HG03378 (cell line): ENCODE data around the gene QSOX2.

ENCODE experiments used
- ATAC-seq: cut with Tn5 transposase; IDR thresholded peaks from one replicate; pipeline ENCODE4 v1.9.1; 2021; ENCODE audit warnings: mild to moderate bottlenecking, moderate library complexity; ENCODE audit not compliant: unreplicated experiment

QSOX2 gene

DNA sequence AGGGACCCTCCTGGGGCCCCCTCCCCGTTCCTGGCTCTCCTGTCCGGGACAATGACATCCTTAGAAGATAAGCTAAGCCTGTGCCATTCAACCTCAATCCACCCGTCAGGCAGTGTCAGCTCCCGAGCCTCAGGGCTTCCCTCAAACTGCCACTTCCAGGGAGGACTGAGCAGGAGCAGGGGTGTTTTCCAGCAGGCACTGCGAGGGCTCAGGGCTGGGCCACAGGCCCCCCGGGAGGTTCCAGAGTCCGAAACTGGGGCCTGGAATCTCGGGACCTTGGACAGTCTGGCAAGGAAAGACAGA lies 66.9 kb downstream of the QSOX2 start:
- ATAC-seq: no peak

DNA sequence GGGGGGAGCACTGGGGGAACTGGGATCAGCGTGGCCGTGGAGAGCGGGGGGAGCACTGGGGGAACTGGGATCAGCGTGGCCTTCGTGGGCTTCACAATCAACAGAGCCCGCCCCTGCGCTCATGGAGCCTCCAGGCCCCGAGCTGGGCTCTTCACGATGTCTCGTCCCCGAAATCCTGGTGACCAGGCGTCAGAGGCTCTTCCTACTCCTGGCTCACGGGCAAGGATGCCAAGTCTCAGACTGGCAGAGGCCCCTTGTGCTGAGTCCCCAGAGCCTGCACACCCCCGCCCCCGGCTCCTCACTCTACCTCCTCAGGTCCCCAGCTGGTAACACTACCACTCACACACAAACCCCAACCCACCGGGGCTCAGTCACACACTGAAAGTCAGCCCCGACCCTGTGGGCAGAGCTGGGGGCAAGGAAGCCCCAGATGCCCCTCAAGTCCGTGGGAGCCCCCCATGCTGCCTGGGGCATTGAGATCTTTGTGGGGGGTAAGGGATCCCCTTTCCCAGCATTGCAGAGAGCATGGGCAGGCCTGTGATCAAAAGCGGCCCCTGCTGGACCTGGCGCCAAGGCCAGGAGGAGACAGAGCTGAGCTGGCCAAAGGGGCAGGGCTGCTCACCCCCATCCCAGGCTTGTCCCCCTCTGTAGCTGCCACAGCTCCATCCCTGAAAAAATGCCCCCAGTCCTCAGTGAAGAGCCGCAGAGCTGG lies 67.4 kb downstream of the QSOX2 start:
- ATAC-seq: no peak

DNA sequence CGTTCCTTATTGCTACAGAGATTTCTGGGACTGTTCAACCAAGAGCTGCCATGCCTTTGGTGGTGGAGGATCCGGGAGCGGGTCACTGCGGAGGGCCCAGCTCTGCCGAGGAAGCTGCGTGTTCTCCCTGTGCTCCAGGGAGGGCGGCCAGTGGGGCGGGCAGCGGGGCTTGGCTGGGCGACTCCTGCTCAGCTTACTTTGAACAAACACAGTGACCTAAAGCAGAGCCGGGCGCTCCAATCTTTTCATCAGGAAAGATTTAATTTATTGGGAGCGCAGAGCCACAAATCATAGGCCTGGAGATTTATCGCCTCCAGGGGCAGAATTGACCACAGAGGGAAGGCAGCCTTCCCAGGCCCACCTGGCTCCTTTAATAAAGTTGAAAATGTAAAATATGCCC lies 68.4 kb downstream of the QSOX2 start:
- no peak for ATAC-seq

DNA sequence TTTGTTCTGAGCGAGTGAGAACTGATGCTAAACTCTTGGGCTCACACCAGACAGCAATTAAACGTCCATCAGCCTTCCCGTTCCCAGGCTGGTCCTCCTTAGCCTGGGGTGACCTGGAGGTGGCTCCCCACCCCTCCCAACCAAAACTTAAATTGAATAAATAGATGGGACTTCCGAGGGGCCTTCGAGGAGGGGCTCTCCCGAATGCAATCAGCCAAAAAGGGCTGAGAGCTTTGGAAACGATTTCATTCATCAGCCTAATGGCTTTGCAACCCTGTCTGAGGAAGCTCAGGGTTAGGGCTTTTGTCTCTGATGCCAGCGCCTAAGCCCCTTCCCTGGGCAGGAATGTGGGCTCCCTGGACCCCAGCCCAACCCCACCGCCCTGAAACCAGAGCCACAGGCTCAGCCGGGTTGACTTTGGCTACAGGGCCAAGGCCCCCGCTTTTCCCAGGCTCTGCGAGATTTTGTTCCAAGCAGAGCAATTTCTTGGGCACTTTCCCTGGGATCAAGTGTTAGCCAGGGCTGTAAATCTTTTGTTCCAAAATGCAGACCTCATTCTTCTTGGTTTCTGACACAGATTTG lies 69.9 kb downstream of the QSOX2 start:
- ATAC-seq: no peak

DNA sequence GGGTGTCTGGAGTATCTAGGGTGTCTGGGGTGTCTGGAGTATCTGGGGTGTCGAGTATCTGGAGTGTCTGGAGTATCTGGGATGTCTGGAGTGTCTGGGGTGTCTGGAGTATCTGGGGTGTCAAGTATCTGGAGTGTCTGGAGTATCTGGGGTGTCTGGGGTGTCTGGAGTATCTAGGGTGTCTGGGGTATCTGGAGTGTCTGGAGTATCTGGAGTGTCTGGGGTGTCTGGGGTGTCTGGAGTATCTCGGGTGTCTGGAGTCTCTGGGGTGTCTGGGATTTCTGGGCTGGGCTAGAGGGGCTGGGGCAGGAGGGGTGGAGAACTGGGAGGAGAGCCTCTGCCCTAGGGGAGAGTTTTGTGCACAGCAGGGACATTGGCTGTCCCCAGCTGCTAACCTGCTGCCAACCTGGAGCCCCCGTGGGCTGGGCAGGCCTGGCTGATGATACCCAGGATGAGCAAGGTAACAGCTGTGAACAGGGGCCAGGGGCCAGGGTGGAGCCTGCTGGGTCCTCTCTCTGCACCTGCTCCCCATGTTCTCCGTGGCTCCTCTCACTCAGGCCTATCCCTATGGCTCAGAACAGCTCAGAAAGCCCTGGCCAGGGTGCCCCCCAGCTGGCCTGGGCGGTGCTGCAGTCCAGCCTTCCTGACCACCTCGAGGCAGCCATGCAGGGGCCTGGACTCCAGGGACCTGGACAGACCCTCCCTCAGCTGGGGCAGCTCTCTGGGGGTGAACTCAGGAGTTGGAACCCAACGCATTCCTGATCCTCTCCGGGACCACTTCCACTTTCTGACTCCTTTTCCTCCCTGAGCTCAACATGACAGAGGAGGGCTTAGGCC lies 70.6 kb downstream of the QSOX2 start:
- no peak for ATAC-seq

DNA sequence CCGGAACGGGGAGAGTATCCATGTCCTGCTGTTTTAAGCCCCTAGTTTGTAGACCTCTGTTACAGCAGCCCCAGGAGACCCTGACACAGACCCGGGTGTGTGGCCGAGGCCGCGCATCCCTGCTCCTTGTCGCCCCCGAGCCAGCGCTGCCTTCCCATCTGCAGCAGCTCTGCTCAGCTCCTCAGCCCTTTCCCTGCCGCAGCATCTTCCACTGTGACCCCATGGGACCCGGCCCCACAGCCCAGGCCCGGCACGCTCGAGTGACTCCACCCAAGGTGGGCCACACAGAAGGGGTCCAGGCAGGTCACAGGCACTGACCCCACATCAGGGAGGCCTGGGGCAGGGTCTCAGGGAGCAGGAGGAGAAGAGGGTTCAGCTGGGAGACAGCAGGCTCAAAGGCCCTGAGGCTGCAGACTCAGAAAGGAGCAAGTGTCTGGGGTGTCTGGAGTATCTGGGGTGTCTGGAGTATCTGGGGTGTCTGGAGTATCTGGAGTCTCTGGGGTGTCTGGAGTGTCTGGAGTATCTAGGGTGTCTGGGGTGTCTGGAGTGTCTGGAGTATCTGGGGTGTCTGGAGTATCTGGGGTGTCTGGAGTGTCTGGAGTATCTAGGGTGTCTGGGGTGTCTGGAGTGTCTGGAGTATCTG lies 71.8 kb downstream of the QSOX2 start:
- ATAC-seq: no peak

DNA sequence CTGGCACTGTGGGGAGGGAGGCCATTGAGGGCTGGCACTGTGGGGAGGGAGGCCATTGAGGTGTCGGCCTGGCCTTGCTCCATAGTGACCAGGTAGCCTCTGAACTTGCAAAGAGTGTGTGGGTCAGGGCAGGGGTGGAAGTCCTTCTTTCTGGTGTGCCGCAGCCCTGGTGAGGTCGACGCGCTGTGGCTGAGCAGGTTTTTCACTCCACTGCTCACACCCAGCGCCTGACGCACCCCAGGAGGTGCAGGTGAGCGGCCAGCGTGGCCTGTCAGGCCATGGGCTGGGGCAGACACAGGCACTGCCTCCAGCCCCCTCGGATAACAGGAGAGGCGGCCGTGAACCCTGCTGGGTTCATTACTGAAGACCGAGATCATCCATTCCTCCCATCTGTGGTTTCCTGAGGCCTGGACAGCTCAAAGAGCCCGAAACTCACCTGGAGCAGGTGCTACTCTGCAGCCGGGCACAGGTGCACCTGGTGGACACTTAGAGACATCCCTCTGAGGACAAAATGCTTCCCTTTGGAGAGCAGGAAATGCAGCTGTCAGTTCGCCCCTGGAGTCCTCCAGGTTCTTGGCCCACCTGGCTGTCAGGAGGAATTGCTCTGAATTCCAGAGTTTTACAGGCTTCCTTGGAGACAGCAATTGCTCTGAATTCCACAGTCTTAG lies 73.1 kb downstream of the QSOX2 start:
- ATAC-seq: no peak

DNA sequence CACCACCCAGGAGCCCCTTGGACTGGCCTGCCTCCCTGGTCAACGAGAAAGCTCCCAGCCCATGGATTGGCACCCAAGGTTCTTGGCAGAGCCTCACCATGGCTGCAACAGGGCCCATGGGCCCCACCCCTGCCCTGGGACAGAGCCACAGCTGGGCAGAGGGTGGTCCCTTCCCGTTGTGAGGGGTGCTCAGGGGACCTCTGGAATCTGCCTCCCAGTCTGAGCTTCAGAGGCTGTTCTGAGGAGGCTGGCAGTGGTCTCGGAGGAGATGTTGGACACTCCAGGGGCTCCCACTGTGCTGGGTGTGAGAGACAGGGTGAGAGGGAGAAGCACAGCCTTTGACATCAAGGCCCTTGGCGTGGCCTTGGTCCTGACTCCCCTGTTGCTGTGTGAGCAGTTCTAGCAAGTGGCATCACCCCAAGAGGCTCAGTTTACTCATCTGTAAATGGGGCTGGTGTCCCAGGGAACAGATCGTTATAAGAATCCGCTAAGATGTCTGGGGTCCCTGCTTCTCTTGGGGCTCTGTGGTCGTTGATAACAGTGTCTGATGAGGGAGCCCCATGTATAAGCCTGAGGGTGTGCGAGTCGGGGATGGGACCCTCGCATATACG lies 73.7 kb downstream of the QSOX2 start:
- ATAC-seq: no peak

DNA sequence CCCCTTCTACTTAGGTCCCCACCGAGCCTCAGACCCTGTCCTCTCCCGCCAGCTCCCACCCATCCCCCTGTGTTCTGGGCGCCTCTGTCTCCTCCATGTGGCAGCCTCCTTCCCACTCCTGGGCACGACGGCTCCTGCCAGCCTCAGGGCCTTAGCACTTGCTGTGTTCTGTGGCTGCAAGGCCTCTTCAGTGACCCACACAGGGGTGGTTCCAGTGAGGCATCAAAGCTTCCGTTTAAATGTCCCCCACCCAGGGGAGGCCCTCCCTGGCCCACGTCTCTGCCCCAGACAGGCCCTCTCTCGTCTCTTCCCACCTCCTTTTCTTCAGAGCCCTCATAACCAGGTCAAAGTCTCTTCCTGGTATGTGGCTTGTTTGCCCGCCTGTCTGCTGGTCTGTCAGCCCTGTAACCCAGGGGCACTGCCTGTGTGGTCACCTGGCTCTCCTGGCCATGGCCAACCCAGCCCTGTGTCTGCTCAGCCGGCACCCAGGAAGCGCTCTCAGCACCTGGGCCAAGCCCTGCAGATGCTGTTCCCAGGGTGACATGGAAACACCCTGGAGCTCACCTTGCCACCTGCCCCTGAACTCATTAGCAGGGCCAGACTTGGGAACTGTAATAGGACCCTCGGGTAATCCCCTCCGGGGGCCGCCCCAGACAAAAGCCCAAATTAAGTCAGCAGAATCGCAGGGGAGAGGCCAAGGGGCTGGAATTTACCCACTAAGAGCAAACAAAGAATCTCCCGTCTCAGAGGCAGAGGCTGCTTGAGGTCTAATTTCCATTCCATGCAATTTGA lies 74.4 kb downstream of the QSOX2 start:
- no peak for ATAC-seq

DNA sequence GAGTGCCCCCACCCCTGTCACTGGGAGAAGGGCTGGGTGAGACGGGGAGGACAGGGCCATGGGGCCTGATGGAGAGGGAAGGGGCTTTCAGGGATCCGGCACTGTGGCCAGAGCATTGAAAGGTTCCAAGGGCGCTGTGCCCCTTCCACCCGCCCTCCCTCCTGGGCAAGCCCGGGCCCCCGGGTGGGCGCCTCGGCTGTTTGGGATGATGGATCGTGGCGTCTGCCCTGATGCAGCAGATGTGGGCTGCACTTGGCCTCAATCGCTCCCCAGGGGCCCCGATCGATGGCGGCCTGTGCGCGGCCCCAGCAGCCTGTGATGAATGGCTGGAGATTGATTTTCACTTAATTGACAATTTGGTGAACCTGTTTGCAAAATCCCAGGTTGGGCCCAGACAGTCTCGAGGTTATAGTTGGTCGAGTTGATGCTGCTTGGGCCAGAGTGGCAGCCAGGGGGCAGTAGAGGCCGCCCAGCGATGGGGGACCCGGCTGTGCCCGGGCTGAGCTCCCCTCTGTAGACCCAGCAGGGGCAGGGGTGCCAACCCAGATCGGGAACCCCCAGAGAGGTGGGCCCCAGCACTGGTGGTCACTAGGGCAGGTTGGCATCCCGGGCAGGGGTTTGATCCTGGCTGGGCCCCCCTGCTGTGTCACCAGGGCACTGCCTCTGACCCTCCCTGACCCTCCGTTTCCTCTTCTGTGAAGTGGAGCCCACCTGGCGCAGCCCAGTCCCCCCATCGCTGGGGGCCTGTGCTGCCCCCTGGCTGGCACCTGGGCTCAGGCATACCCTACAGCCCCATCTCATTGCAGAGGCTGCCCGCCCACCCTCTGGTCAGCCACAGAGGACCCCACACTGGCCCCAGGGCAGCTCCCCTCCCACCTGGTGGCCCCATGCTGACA lies 75.4 kb downstream of the QSOX2 start:
- no peak for ATAC-seq

DNA sequence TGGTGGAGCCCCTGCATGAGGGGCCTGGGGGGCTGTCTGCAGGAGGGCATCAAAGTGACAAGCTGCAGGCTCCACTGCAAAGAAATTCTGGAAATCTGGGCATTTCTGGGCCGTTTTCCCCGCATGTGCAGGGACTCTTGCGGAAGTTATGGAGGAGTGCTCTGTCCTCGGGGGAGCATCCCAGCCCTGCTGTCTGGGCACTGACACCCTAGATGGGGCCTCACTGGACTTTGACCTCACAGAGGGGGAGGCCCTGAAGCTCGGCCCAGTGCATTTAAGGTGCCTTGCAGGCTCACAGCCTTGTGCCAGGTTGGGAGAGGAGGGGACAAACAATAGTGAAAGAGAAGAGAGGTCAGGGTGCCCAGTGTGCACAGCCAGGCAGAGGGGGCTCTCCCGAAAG lies 76.1 kb downstream of the QSOX2 start:
- ATAC-seq: no peak

DNA sequence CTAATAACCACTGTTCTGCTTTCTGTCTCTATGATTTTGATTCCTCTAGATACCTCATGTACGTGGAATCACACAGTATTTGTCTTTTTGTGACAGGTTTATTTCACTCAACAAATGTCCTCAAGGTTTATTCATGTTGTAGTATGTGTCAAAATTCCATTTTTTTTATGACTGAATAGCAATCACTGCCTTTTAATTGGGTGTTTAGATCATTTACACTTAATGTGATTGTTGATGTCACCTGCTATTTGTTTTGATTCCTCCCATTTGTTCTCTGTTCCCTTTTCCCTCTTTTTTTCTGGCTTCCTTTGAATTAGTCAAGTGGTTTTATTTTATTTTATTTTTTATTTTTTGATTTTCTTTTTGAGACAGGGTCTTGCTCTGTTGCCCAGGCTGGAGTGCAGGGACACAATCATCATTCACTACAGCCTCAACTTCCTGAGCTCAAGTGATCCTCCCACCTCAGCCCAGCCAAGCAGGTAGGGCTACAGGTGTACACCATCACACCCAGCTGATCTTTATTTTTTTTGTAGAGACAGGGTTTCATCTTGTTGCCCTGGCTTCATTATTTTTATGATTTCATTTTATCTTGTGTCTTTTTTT lies 82.3 kb downstream of the QSOX2 start:
- no peak for ATAC-seq

DNA sequence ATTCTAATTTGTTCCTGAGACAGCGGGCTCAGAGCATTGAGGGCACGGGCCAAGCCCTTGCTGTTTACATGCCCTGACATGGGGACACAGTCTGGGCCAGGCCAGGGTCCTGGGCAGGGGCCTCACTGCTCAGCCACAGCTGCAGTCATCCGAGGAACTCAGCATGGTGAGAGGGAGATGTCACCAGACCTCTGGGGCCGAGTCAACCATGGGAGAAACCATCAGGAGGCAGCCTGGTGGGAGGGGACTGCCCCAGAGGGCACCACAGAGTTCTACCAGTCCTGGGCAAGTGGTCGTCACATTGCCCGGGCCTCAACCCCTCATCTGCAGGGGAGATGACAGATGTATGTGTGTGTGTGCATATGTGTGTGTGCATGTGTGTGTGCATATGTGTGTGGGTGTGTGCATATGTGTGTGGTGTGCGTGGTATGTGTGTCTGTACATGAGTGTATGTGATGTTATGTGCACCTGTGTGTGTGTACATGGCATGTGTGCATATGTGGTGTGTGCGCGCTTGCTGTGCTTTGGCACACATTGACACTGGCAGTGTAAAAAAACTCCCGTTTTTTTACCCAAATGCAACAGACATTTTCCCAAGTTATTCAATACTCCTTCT lies 84.5 kb downstream of the QSOX2 start:
- no peak for ATAC-seq

DNA sequence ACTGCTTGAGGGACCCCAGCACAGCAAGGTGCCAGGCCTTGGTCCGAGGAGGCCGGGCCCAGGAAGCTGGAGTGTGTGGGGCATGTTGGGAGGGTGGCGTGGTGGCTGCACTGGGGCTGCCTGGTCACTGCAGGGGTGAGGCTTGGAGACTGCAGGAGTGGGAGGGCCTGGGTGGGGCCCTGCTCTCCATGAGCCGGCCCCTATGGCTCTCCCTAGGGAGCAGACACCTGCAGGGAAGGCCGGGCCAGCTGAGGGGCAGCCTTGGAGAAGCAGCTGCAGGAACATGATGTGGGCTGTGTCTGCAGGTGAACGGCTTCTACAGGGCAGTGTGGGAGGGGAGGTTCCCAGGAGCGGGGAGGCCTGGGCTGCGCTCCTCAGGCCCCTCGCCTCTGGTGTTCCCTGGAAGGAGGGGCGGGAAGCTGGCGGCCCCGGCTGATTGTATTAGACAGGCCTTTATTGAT lies 85.2 kb downstream of the QSOX2 start:
- ATAC-seq: no peak

DNA sequence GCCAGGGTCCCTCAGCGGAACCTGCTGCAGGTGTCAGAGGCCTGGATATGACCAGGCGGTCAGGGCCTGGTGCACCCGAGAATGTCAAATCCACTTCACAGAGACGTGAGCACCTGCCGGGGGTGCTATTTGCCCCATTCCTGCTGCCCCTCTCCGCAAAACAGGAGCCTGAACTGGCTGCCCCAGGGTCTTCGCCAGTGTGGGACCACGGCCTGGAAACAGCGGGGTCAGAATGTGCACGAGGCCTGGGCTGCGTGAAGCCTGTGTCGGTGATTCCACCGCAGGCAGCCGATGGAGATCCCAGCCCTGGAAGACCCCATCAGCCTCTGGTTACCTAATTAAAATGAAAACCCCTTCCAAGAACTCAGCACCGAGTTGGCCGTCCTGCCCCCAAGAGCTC lies 85.8 kb downstream of the QSOX2 start:
- ATAC-seq: no peak

DNA sequence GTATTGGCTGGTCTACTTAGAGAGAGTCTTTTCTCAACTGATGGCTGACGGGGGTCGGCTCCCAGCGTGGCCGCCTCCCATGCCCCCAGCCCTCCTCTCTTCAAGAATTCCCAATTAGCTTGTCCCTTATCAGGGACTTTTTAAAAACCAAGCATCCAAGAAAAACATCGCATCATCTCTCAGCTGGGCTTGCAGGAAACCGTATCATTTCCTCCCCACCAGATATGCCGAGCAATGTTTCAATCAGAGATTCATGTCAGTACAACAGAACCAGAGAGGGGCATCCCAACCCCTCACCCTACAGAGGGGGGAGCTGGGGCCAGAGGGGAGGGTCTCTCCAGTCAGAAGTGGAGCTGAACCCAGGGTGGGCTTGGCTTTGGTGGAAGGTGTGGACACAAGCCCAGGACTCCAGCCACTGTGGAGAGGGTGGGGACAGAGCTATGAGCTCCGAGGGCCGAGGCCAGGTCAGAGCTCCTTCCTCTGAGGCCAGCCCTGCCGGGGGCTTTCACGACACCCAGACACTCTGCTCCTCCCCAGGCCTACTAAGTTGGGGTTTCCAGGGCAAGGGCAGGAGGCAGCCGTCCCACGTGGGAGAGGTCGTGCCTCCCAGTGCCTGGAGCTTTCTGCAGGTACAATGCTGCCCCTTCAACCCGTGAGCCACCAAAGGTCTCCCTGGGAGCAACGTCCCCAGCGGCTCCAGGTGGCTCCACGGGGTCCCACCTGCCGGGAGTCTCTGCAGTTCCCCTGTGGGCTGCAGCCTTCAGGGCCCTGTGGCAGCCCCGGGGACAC lies 87.9 kb downstream of the QSOX2 start:
- ATAC-seq: no peak
